NCI-H2171 treated with DMSO at 0.1 percent for 48 hours (cell line): Measurements from ENCODE around the gene PLPP7.

Source experiments
- DNase-seq: peaks from one replicate; lab custom pipeline; 2025; lab: John Stamatoyannopoulos, UW

PLPP7 gene

GRCh38 chr9:131281119-131281965 lies 8.2 kb upstream of the PLPP7 start:
- no peak for DNase-seq

GRCh38 chr9:131282175-131282574 lies 7.3 kb upstream of the PLPP7 start:
- no peak for DNase-seq

GRCh38 chr9:131282688-131283422 lies 6.7 kb upstream of the PLPP7 start:
- DNase-seq: peak; percentile 55

- DNase-seq: no peak
Measured at GRCh38 chr9:131284856-131285255, 4.7 kb upstream of the PLPP7 start.

- no peak for DNase-seq
Measured at GRCh38 chr9:131287359-131287758, 2.2 kb upstream of the PLPP7 start.

- no peak for DNase-seq
Measured at GRCh38 chr9:131288217-131288616, 1.3 kb upstream of the PLPP7 start.

GRCh38 chr9:131290036-131290766 lies 678 bp downstream of the PLPP7 start:
- DNase-seq: no peak

GRCh38 chr9:131290767-131291370 lies 1.3 kb downstream of the PLPP7 start:
- no peak for DNase-seq

- DNase-seq: no peak
Measured at GRCh38 chr9:131291795-131292315, 2.3 kb downstream of the PLPP7 start.

- no peak for DNase-seq
Measured at GRCh38 chr9:131292937-131293336, 3.4 kb downstream of the PLPP7 start.

GRCh38 chr9:131296460-131296859 lies 6.9 kb downstream of the PLPP7 start:
- no peak for DNase-seq

- no peak for DNase-seq
Measured at GRCh38 chr9:131296906-131297500, 7.5 kb downstream of the PLPP7 start.

GRCh38 chr9:131297903-131298302 lies 8.4 kb downstream of the PLPP7 start:
- DNase-seq: no peak

GRCh38 chr9:131298341-131298740 lies 8.8 kb downstream of the PLPP7 start:
- no peak for DNase-seq

GRCh38 chr9:131298816-131299215 lies 9.3 kb downstream of the PLPP7 start:
- no peak for DNase-seq

- DNase-seq: no peak
Measured at GRCh38 chr9:131299346-131299960, 9.9 kb downstream of the PLPP7 start.

- DNase-seq: no peak
Measured at GRCh38 chr9:131299961-131300347, 10.4 kb downstream of the PLPP7 start.

GRCh38 chr9:131300444-131300843 lies 10.9 kb downstream of the PLPP7 start:
- DNase-seq: no peak

- DNase-seq: no peak
Measured at GRCh38 chr9:131302244-131303075, 12.9 kb downstream of the PLPP7 start.
